Measurements from ENCODE around the gene CACNB2.

DNA sequence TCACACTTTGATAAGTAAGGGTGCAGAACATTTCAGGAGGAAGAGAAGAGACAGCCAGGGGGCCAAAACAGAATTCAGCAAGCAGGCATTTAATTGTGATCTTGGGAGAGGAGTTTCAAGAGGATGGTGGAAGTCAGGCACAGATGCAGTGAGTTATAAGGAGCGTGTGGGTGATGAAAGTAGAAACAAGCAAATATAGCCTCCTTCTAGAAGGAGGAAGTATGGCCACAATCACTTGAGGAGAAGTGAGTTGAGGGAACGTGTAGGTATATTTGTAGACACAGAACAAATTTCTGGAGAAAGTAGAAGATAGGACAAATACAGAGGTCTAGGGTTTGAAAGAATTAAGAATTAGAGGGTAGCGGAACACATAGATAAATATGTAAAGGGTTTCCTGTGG is 165.8 kb downstream of the CACNB2 start:
- TF ChIP-seq, protein P1, sequence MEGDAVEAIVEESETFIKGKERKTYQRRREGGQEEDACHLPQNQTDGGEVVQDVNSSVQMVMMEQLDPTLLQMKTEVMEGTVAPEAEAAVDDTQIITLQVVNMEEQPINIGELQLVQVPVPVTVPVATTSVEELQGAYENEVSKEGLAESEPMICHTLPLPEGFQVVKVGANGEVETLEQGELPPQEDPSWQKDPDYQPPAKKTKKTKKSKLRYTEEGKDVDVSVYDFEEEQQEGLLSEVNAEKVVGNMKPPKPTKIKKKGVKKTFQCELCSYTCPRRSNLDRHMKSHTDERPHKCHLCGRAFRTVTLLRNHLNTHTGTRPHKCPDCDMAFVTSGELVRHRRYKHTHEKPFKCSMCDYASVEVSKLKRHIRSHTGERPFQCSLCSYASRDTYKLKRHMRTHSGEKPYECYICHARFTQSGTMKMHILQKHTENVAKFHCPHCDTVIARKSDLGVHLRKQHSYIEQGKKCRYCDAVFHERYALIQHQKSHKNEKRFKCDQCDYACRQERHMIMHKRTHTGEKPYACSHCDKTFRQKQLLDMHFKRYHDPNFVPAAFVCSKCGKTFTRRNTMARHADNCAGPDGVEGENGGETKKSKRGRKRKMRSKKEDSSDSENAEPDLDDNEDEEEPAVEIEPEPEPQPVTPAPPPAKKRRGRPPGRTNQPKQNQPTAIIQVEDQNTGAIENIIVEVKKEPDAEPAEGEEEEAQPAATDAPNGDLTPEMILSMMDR (conservative IDR thresholded peaks at IDR 0.05; ENCODE audit: low read depth, low read length): no peak
- no peak for TF ChIP-seq EZH2phosphoT487 (IDR thresholded peaks at IDR 0.05; ENCODE audit: borderline replicate concordance, low read length)
